Measurements from ENCODE around the gene HAUS5. TPM values are rescaled to one million over a fixed set of nuclear protein-coding genes. Genes with fewer than 3 reads are reported as not detected.

Gene HAUS5
- total RNA-seq, 1 experiment from 2014 or later, result 10.1 TPM

DNA sequence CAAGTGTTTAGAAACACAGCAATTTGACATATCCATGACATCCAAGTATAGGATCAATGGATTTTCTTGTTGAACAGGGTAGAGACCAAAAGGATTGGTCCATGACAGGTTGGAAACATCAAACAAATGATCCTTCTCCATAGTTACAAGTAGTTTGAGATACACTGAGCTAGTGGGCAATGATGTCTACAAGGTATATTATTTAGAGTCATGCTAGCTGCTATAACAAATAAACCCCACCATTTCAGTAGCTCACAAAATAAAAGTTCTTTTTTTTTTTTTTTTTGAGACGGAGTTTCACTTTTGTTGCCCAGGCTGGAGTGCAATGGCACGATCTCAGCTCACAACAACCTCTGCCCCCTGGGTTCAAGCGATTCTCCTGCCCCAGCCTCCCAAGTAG is 4.9 kb upstream of the HAUS5 start:
- DNase-seq (ENCODE audit: low read depth), result no peak

DNA sequence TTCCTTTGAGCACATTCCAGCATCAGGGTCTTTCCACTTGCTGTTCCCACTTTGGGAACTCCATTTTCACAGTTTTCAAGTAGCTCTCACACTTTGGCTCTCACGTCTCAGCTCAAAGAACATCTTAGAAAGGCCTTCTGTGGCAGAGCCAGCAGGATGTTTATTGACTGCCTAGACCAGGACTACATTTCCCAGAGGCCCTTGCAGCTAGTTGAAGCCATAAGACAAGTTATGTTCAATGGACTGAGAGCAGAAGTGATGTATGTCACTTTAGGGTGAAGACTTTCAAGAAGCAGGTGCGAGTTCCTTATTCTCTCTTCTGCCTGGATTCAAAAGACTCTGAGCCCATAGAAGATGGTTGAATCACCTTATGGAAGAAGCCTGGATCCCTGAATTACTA is 4.3 kb upstream of the HAUS5 start:
- DNase-seq (ENCODE audit: low read depth), result no peak

DNA sequence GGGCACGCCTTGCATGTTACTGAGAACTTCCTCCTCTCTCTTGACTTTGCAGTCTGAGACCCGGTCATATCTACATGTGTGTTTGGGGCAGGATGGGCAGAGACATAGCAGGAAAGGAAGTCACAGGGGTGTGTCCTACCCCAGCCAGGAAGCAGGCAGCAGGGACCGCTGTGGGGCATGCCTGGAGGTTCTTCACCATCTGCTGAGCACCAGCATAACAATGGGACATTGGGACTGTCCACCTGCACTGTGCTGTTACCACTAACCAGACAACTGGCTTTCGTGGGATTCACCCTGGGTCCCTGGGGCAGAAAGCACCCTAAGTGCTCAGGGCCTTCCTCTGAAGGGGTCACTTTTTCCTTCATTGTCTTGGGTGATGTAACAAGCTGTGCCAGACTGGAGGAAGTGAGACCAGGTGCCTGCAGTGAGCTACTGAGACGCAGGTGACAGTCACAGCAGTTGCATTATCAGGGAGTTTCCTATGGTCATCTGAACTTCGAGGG is 2.6 kb upstream of the HAUS5 start:
- DNase-seq (ENCODE audit: low read depth), result no peak

DNA sequence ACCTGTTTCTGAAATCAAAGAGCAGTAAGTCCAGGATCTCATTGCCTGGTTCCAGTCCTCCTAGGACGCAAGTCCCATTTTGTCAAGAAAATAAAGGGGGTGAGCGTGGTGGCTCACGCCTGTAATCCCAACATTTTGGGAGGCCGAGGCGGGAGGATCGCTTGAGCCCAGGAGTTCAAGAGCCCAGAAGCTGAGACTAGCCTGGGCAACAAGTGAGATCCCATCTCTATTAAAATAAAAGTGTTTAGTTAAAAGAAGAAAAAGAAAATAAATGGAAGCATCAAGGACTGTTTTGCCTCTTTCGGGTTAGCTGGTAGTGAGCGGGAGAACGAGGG is 344 bp upstream of the HAUS5 start:
- no peak for DNase-seq (ENCODE audit: low read depth)

DNA sequence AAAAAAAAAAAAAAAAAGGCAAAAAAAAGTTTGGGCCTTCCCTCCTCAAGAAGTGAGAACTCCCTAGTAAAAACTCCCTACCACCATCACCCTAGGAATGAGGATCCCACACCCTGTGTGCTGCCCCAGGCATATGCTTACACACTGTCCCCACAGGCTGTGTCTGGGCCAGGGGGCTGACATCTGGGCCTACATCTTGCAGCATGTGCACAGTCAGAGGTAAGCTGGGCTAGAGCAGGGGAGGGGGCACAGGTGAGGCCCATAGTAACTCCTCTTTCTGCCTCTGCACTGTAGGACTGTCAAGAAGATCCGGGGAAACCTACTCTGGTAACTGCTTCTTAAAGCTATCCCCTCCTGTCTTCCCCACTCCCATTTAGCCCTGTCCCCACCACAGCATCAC is 1.0 kb downstream of the HAUS5 start:
- no peak for DNase-seq (ENCODE audit: low read depth)

DNA sequence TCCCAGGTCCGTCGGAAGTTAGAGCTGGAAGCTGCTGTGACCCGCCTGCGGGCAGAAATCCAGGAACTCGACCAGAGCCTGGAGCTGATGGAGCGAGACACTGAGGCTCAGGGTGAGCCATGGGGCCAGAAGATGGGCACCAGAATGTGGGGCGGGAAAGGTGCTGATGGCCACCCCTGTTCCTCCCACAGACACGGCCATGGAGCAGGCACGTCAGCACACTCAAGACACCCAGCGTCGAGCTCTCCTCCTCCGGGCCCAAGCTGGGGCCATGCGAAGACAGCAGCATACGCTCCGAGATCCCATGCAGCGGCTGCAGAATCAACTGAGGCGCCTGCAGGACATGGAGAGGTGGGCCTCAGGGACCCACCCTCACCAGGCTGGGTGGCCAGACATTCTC is 2.5 kb downstream of the HAUS5 start:
- no peak for DNase-seq (ENCODE audit: low read depth)

DNA sequence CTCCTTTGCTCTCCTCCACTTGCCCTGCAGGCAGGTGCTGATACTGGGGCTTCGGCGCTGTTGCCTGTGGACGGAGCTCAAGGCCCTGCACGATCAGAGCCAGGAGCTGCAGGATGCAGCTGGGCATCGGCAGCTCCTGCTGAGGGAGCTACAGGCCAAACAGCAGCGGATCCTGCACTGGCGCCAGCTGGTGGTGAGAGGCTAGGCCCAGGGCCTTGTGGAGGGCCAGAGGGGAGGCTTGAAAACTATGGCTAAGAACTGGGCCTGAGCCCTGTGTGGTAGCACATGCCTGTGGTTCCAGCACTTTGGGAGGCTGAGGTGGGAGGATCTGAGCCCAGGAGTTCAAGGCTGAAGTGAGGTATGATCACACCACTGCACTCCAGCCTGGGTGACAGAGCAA is 6.3 kb downstream of the HAUS5 start:
- DNase-seq (ENCODE audit: low read depth), result no peak

DNA sequence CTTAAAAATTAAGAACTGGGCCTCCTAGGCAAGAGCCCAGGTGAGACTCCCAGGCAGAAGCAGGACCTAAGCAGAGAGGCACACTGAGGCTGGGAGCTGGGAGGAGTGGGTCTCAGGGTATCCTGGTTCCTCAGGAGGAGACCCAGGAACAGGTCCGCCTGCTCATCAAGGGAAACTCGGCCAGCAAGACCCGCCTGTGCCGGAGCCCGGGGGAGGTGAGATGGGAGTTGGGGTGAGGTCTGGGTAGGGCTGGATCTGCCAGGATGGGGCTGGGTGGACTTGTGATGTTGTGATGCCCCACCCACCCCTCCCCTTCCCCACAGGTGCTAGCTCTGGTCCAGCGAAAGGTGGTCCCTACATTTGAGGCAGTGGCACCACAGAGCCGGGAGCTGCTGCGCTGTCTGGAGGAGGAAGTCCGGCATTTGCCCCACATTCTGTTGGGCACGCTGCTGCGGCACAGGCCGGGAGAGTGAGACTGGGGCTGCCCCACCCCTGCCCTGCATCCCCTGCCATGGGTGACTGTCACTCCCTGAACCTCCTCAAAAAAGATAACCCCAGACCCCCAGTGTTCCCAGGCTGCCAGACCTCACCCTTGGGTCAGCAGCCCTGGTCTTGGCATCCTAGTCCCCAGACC is 6.9 kb downstream of the HAUS5 start:
- DNase-seq (ENCODE audit: low read depth), result no peak

DNA sequence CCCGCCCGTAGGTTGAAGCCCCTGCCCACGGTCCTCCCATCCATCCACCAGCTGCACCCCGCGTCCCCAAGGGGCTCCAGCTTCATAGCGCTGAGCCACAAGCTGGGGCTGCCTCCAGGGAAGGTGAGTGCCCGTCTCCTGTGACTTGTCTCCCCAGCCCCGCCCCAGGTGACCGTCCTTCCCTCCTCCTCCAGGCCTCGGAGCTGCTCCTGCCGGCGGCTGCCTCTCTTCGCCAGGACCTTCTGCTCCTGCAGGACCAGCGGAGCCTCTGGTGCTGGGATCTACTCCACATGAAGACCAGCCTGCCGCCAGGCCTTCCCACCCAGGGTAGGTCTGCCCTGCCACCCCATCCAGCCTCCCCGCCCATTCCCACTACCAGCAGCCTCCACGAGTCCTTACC is 7.5 kb downstream of the HAUS5 start:
- DNase-seq (ENCODE audit: low read depth), result no peak

DNA sequence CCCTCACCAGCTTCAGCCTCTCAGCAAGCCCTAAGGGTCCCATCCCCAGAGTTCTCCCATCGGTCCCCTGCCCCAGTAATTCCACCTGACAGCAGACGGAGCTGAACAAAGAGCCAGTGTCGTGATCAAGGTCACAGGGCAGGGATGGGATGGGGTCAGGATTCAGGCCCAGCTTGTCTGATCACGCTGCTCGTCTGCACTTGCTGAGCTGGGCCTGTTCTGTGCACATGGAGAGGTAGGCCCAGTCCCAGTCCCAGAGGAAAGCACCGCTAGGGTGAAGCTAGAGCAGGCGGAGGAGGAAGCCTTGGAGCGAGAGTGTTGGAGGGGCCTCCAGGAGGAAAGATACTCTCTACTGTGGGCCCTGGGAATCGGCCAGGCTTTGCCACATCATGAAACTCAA is 9.2 kb downstream of the HAUS5 start:
- DNase-seq (ENCODE audit: low read depth), result no peak

DNA sequence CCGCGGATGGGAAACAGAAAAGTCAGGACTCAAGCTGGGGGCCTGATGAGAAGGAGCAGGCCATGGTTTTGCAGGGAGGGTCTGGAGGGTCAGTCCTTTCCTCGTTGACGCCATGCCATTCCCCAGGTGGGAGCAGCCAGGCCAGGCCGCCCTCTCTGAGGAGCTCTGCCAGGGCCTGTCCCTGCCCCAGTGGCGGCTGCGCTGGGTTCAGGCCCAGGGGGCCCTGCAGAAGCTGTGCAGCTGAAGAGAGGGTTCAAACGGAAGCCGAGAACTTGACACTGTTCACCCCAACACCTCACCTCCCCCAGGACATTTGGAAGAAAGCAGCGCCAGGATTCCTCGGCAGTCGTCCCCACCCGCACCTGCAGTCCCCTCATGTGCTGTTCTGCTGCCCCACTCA is 10.2 kb downstream of the HAUS5 start:
- DNase-seq (ENCODE audit: low read depth), result no peak

DNA sequence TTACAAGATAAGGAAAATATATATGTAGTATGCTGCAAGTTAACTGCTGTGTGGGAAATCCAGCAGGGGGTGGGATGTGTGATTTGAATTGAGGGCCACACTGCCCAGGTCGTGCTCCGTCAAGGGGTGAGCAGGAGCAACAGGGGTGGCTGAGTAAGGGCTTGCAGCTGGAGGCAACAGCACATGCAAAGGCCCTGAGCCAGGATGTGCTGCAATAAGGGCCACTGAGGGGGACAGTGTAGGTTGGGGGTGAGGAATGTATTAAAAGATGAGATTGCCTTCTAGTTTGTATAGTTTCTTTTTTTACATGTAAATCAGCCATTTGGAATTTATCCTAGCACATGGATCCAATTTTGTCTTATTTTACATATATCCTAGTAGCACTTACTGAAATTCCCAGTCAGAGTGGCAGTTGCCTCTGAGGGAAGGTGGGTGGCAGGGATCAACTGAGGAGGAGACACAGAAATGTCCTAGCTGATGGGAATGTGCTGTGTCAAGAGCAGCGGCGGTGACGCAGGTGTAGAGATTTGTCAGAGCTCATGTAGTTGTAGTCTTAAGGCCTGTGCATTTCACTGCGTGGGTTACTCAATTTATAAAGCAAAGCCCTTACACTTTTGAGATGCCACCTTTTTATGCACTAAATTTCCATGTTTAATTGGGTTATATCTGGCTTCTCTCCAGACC is 10.9 kb downstream of the HAUS5 start:
- no peak for DNase-seq (ENCODE audit: low read depth)

DNA sequence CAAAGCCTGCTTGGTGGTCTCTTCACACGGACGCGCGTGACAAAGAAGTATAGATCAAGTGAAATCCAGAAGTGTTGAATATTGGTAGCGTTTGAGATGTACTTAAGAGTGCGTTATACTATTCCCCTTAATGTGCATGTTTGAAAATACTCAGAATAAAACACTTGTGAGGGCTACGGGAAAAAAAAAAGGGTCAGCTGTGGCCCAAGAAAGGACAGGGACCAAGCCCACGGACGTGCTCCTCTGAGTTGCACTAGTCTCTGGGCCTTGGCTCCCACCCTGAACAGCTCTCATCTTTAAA is 15.7 kb downstream of the HAUS5 start:
- DNase-seq (ENCODE audit: low read depth), result no peak

DNA sequence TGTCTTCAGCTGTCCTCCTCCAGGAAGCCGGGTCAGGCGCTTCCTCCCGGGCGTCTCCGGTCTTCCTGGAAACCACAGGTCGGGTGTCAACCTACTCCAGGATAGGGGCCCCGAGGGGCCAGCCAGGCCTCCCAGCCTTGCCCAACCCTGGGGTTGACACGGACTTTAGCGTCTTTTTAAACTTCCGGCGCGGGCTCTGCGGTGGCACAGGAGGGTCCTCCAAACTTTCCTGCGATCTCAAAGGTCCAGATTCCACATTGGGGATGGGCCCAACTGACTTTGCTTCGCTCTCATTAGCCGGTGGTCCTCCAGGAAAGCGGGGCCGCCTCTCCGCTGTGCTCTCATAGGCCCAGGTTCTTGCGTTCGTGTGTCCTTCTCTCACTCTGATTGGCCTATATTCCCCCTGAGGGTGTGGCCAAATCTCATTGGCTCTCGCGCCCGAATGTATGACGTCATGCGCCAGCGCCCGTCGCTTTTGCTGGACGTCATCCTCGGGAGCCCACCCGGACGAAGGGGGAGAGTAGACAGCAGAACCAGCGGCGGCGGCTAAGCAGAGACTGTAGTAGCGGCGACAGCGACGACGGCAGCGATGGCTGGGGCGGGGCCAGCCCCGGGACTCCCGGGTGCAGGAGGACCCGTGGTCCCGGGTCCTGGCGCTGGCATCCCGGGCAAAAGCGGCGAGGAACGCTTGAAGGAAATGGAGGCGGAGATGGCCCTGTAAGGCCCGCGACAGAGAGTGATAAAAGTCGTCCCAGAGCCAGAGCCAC is 16.2 kb downstream of the HAUS5 start, which contains the start of gene RBM42:
Gene RBM42, plus strand, starts transcription at position 472 of the 767 bp plus-strand sequence. Its CDS starts 118 bp downstream, at position 590.
- DNase-seq (ENCODE audit: low read depth), result peak; percentile 100

DNA sequence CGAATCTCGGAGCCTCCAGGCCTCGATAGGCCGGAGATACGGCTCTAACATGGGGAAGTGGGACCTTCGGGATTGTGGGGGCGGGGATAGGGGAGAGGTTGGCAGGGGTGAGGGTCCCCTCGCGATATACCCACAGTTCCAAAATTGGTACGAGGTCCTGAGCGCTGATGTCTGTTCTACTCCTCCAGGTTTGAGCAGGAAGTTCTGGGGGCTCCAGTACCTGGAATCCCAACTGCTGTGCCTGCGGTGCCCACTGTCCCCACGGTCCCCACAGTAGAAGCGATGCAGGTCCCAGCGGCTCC is 16.7 kb downstream of the HAUS5 start:
- DNase-seq (ENCODE audit: low read depth), result no peak

DNA sequence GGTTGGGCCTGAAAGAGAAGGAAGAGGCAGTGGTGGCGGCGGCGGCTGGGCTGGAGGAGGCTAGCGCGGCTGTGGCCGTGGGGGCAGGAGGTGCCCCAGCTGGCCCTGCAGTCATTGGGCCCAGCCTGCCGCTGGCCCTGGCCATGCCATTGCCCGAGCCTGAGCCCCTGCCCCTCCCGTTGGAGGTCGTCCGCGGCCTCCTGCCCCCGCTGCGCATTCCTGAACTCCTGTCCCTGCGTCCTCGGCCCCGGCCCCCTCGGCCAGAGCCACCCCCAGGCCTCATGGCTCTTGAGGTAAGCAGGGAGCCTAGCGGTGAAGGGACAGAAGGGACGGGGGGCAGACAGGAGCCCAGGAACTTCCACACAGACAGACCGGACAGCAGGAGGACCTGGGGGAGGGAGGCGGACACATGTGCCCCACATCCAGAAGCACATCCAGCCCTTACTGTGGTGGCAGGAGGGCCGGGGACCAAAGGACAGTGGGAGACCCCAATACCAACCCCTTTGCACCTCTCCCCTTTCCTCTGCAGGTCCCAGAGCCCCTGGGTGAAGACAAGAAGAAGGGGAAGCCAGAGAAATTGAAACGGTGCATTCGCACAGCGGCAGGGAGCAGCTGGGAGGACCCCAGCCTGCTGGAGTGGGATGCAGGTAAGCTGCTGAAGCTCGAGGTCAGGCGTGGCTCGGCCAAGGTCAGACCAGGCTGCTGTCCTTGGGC is 21.3 kb downstream of the HAUS5 start:
- DNase-seq (ENCODE audit: low read depth), result no peak

DNA sequence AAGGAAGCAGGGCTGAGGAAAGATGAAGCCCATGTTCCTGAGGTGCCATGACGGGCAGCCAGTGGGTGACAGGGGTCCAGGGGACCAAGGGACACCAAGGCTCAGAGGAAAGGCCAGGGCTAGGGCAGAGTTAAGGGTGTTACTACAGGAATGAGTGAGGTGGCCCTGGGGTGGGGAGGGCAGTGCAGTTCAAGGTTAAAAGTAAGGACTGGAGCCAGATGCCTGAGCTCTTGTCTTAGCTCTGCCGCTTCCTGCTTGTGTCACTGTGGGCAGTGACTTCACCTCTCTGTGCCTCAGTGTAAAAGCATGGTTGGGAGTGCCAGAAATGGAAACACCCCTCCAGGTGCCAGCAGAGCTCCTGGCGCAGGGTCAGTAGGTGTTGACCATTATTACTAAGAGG is 24.1 kb downstream of the HAUS5 start:
- no peak for DNase-seq (ENCODE audit: low read depth)

DNA sequence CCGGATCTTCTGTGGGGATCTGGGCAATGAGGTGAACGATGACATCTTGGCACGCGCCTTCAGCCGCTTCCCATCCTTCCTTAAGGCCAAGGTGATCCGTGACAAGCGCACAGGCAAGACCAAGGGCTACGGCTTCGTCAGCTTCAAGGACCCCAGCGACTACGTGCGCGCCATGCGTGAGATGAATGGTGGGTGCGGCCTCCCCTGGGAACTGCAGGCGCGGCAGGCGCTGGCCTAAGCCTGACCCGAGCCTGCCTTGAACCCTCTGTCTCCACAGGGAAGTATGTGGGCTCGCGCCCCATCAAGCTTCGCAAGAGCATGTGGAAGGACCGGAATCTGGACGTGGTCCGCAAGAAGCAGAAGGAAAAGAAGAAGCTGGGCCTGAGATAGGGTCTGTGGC is 24.6 kb downstream of the HAUS5 start:
- no peak for DNase-seq (ENCODE audit: low read depth)

DNA sequence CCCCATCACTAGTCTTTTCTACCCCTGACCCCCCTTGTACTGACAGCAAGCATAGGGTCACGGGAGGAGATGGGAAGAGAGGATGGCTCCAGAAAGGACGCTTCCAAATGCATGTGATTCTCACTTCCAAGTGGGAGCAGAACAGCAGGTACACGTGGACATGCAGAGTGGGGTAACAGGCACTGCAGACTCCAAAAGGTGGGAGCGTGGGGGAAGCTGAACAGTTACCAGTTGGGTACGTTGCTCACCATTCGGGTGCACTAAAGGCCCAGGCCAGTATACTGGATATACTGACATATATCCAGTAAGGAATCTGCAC is 26.7 kb downstream of the HAUS5 start:
- DNase-seq (ENCODE audit: low read depth), result no peak

DNA sequence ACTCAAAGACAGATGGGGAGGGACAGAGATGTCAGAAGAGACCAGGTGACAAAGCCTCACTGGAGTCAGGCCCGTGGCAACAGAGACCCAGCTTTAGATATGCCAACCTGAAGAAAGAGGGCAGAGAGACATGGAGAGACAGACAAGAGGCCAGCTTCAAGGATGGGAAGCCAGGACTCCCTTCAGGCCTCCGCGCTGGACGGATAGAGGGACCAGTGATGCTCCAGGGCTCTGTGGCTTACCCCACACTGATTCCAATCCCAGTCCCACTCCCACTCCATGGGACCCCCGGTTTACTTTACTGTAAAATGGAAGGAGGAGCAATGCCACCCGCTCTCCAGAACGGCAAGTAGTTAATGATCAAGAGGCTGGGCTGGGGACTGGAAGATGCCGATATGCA is 27.3 kb downstream of the HAUS5 start:
- no peak for DNase-seq (ENCODE audit: low read depth)

DNA sequence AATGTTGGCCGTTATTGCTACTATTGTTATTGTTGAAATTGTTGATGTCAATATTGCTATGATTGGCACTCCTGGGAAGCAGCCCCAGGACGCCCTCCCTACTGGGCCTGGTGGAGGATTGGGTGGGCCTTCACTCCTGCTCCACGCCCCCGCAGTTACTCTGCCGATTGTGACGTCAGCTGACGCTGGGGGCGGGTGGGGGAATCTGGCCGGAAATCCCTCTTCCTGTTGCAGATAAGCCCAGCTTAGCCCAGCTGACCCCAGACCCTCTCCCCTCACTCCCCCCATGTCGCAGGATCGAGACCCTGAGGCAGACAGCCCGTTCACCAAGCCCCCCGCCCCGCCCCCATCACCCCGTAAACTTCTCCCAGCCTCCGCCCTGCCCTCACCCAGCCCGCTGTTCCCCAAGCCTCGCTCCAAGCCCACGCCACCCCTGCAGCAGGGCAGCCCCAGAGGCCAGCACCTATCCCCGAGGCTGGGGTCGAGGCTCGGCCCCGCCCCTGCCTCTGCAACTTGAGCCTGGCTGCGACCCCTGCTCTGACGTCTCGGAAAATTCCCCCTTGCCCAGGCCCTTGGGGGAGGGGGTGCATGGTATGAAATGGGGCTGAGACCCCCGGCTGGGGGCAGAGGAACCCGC is 29.1 kb downstream of the HAUS5 start, which contains the start of gene ETV2:
Gene ETV2, plus strand, starts transcription at position 231 of the 637 bp plus-strand sequence. CDS start 716 bp downstream, outside the sequence.
- no peak for DNase-seq (ENCODE audit: low read depth)

DNA sequence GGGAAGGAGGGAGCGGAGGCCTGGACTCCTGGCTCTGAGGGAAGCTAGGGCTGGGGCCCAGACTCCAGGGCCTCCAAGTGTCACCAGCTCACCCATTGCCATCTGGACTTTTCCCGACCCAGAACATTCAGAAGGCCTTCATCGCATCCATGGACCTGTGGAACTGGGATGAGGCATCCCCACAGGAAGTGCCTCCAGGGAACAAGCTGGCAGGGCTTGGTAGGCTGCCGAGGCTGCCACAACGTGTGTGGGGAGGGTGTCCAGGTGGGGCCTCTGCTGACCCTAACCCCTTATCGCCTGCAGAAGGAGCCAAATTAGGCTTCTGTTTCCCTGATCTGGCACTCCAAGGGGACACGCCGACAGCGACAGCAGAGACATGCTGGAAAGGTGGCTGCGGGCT is 29.8 kb downstream of the HAUS5 start:
- peak; percentile 29 for DNase-seq (ENCODE audit: low read depth)
